Choroid plexus epithelial cell (primary cell): ENCODE measurements around the gene PCDHA11.
"Not testable (repeated sequence)": the region's sequence is repeated elsewhere in the genome, so short reads cannot be mapped to it uniquely, and the experiment has no call there.

Experiments used
- DNase-seq: peaks from one replicate; pipeline ENCODE4 v3.0.0-alpha.2; 2010; ENCODE audit warnings: low read depth
- H3K4me3 ChIP-seq: 2 replicates; pipeline ENCODE4 v1.5.1; 2011; ENCODE audit warnings: low read depth, mild to moderate bottlenecking, control low read depth, low read length, moderate library complexity
- TF ChIP-seq, protein P1 (sequence below): conservative IDR thresholded peaks from 2 replicates; pipeline ENCODE4 v1.5.1; 2011; ENCODE audit warnings: low read depth, mild to moderate bottlenecking, control low read depth, inconsistent platforms, low read length, moderate library complexity

The PCDHA11 gene, protein sequence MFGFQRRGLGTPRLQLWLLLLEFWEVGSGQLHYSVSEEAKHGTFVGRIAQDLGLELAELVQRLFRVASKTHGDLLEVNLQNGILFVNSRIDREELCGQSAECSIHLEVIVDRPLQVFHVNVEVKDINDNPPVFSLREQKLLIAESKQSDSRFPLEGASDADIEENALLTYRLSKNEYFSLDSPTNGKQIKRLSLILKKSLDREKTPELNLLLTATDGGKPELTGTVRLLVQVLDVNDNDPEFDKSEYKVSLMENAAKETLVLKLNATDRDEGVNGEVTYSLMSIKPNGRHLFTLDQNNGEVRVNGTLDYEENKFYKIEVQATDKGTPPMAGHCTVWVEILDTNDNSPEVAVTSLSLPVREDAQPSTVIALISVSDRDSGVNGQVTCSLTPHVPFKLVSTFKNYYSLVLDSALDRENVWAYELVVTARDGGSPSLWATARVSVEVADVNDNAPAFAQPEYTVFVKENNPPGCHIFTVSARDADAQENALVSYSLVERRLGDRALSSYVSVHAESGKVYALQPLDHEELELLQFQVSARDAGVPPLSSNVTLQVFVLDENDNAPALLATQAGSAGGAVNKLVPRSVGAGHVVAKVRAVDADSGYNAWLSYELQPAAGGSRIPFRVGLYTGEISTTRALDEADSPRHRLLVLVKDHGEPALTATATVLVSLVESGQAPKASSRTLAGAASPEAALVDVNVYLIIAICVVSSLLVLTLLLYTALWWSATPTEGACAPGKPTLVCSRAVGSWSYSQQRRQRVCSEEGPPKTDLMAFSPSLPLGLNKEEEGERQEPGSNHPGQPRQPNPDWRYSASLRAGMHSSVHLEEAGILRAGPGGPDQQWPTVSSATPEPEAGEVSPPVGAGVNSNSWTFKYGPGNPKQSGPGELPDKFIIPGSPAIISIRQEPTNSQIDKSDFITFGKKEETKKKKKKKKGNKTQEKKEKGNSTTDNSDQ

DNA sequence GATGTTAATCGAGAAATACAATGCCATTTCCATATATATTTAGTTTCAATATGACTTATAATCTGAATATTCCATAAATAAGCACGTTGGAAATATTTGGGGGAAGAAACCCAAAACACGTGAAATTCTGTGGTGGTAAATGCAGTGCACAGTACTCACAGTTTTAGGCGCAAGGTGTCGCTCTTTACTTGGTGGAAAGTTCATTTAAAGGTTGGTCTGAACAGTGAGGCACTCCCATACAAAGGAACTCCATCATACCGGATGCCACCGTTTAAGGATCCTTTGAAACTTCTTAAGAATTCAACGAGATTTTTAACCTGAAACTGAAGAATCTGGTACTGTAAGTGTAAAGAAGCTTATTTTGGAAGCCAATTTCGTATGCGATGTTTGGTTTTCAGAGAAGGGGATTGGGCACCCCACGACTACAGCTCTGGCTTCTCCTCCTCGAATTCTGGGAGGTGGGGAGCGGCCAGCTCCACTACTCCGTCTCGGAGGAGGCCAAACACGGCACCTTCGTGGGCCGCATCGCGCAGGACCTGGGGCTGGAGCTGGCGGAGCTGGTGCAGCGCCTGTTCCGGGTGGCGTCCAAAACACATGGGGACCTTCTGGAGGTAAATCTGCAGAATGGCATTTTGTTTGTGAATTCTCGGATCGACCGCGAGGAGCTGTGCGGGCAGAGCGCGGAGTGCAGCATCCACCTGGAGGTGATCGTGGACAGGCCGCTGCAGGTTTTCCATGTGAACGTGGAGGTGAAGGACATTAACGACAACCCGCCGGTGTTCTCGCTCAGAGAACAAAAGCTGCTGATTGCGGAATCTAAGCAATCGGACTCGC lies at the start of gene PCDHA11:
Gene PCDHA11 (plus strand): TSS at position 237 of the 834 bp plus-strand sequence. CDS start 147 bp downstream, at position 384.
- no peak for DNase-seq
- H3K4me3 ChIP-seq: no peak within 1 kb of the TSS
- TF ChIP-seq, protein P1, sequence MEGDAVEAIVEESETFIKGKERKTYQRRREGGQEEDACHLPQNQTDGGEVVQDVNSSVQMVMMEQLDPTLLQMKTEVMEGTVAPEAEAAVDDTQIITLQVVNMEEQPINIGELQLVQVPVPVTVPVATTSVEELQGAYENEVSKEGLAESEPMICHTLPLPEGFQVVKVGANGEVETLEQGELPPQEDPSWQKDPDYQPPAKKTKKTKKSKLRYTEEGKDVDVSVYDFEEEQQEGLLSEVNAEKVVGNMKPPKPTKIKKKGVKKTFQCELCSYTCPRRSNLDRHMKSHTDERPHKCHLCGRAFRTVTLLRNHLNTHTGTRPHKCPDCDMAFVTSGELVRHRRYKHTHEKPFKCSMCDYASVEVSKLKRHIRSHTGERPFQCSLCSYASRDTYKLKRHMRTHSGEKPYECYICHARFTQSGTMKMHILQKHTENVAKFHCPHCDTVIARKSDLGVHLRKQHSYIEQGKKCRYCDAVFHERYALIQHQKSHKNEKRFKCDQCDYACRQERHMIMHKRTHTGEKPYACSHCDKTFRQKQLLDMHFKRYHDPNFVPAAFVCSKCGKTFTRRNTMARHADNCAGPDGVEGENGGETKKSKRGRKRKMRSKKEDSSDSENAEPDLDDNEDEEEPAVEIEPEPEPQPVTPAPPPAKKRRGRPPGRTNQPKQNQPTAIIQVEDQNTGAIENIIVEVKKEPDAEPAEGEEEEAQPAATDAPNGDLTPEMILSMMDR: no peak

DNA sequence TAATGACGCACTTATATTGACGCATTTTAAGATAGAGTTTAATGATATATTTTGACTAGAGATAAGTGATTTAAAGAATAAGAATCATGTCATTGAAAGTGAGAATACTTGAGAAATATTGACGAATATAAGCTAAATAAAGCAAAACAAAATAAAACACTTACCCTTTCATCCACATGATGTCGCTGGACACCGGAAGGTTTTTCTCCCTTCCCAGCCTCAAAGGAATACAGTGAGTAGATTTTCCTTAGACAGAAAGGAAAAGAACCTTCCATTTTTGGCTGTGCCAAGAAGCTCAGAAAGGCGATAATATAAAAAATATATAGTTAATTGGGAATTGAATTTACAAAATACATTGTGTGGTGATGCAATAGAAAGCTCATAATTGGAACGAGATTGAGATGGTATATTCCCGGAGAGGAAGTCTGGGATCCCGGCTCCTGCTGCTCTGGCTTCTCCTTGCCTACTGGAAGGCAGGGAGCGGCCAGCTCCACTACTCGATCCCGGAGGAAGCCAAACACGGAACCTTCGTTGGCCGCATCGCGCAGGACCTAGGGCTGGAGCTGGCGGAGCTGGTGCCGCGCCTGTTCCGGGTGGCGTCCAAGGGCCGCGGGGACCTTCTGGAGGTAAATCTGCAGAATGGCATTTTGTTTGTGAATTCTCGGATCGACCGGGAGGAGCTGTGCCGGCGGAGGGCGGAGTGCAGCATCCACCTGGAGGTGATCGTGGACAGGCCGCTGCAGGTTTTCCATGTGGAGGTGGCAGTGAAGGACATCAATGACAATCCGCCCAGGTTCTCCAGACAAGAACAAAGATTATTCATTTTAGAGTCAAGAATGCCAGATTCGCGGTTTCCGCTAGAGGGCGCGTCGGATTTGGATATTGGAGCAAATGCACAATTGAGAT lies 47.1 kb upstream of the PCDHA11 start, which contains the start of gene PCDHA5:
Gene PCDHA5 (plus strand): TSS at position 239 of the 906 bp plus-strand sequence.
- H3K4me3 ChIP-seq: no peak within 1 kb of the TSS
- DNase-seq: peak; percentile 7
- TF ChIP-seq, protein P1: peak; percentile 50

DNA sequence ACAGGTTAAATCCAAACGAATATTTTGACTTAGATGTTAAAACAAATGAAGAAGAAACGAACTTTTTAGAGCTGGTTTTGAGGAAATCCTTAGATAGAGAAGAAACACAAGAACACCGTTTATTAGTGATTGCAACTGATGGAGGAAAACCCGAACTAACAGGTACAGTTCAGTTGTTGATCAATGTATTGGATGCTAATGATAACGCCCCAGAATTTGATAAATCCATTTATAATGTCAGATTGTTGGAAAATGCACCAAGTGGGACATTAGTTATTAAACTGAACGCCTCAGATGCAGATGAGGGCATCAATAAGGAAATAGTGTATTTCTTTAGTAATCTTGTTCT lies 46.5 kb upstream of the PCDHA11 start:
- TF ChIP-seq, protein P1: no peak
- H3K4me3 ChIP-seq: no peak overlapping the region
- DNase-seq: no peak

DNA sequence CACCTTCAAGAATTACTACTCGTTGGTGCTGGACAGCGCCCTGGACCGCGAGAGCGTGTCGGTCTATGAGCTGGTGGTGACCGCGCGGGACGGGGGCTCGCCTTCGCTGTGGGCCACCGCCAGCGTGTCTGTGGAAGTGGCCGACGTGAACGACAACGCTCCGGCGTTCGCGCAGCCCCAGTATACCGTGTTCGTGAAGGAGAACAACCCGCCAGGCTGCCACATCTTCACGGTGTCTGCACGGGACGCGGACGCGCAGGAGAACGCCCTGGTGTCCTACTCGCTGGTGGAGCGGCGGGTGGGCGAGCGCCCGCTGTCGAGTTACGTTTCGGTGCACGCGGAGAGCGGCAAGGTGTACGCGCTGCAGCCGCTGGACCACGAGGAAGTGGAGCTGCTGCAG lies 45.8 kb upstream of the PCDHA11 start:
- not testable (repeated sequence) for H3K4me3 ChIP-seq, DNase-seq

DNA sequence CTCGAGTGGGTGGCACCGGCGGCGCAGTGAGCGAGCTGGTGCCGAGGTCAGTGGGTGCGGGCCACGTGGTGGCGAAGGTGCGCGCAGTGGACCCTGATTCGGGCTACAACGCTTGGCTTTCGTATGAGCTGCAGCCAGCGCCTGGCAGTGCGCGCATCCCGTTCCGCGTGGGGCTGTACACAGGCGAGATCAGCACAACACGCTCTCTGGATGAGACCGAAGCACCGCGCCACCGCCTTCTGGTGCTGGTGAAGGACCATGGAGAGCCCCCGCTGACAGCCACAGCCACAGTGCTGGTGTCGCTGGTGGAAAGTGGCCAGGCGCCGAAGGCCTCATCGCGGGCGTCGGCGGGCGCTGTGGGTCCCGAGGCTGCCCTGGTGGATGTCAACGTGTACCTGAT lies 45.3 kb upstream of the PCDHA11 start:
- no peak for DNase-seq
- TF ChIP-seq, protein P1: no peak
- no peak overlapping the region for H3K4me3 ChIP-seq

DNA sequence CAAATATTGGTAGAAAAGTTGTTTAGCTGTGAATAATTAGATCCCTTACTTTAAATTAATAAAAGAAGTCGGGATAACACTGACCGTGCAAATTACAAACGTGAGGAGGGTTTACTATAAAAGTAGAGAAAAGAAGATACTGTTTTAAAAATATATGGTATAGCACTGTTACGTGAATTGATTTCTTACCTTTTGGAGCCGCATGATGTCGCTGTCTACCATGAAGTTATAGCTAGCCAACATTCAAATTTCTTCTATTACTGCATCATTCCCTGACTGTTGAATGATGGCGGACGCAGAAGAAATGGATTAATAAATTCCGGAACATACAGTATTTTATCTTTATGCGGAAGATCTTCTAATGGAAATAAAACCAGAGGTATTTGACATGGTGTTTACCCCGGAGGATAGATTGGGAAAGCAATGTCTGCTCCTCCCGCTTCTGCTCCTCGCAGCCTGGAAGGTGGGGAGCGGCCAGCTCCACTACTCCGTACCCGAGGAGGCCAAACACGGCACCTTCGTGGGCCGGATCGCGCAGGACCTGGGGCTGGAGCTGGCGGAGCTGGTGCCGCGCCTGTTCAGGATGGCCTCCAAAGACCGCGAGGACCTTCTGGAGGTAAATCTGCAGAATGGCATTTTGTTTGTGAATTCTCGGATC lies 40.9 kb upstream of the PCDHA11 start, which contains the start of gene PCDHA6:
Gene PCDHA6 (plus strand): TSS at position 257 of the 658 bp plus-strand sequence. CDS start 132 bp downstream, at position 389.
- H3K4me3 ChIP-seq: no peak within 1 kb of the TSS
- peak; percentile 3 for DNase-seq
- TF ChIP-seq, protein P1: no peak
